Astrocyte of the cerebellum (primary cell): ENCODE data around the gene JAKMIP1.

ENCODE experiments used
- DNase-seq: peaks from one replicate; pipeline ENCODE4 v3.0.0-alpha.2; 2011; ENCODE audit warnings: low read depth
- H3K4me3 ChIP-seq: 2 replicates; pipeline ENCODE4 v1.5.1; 2011; ENCODE audit warnings: mild to moderate bottlenecking, low read depth, low read length, moderate library complexity
- in situ Hi-C: cut with HindIII; loops from 2 replicates; pipeline ENCODE4 v1.10.0; 2017; ENCODE audit warnings: low sequenced_read_pairs
- TF ChIP-seq, protein P1 (sequence below): IDR thresholded peaks from 2 replicates; pipeline ENCODE4 v1.5.1; 2012; ENCODE audit warnings: low read length, low read depth, moderate library complexity, mild to moderate bottlenecking; ENCODE audit errors: missing control alignments

The JAKMIP1 gene

DNA sequence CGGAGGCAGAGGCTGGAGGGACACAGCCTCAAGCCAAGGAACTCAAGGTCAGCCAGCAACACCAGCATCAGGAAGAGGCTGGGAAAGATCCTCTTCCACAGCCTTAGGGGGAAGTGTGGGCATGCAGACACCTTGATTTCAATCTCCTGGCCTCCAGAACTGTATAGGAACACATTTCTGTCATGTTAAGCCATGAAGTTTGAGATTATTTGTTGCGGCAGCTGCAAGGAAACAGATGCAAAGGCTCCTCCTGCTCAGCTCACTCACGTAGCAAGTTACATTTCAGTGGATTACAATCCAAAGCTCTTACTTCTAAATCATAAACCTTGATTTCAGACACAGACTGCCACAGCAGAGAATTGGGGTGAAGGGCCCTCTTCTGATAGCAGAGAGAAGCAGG, 113.5 kb downstream of the JAKMIP1 start:
- in situ Hi-C loops: no loop called here
- no peak overlapping the region for H3K4me3 ChIP-seq
- TF ChIP-seq, protein P1, sequence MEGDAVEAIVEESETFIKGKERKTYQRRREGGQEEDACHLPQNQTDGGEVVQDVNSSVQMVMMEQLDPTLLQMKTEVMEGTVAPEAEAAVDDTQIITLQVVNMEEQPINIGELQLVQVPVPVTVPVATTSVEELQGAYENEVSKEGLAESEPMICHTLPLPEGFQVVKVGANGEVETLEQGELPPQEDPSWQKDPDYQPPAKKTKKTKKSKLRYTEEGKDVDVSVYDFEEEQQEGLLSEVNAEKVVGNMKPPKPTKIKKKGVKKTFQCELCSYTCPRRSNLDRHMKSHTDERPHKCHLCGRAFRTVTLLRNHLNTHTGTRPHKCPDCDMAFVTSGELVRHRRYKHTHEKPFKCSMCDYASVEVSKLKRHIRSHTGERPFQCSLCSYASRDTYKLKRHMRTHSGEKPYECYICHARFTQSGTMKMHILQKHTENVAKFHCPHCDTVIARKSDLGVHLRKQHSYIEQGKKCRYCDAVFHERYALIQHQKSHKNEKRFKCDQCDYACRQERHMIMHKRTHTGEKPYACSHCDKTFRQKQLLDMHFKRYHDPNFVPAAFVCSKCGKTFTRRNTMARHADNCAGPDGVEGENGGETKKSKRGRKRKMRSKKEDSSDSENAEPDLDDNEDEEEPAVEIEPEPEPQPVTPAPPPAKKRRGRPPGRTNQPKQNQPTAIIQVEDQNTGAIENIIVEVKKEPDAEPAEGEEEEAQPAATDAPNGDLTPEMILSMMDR: no peak
- DNase-seq: no peak

DNA sequence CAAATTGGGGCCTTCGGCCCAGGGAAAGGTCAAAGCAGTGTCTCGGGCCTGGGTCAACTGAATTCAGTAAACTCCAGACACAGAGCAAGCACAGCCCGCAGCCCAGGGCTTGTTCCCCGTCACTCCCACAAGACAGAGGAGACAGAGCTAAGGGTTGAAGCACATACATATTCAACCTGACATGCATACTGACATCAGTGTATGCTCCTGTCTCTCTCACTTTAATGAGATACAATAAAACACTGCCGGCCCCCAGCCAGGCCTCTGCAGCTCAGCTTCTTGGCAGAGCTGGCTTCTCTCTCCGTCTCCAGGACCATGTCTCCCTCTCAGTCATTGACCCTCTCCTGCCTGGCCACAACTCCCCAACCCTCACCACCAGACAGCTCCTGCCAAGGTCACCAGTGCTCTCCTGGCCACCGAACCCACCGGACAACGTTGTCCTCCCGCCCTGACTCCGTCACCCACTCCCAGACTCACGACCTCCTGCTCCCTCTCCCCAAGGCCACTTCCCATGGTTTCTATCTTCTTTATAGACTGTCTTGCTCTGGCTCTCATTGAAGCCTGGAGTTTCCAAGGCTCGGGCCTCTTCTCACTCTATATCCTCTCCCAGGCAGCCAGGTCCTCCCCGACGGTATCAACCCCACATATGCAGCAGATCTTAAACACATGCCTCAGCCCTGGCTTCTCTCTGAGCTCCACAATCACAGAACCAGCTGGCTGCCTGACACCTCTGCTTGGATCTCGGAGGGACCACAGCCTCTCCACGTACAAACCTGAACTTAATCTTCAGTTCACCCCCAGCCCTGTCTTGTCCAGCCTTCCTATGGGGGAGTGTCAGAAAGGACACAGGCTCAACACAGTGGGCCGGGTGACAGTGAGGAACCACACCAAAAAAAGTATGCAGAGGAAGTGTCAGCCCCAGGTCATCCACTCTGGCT, 114.4 kb downstream of the JAKMIP1 start:
- no peak for DNase-seq
- H3K4me3 ChIP-seq: no peak overlapping the region
- TF ChIP-seq, protein P1: no peak
- in situ Hi-C loops: no loop called here

DNA sequence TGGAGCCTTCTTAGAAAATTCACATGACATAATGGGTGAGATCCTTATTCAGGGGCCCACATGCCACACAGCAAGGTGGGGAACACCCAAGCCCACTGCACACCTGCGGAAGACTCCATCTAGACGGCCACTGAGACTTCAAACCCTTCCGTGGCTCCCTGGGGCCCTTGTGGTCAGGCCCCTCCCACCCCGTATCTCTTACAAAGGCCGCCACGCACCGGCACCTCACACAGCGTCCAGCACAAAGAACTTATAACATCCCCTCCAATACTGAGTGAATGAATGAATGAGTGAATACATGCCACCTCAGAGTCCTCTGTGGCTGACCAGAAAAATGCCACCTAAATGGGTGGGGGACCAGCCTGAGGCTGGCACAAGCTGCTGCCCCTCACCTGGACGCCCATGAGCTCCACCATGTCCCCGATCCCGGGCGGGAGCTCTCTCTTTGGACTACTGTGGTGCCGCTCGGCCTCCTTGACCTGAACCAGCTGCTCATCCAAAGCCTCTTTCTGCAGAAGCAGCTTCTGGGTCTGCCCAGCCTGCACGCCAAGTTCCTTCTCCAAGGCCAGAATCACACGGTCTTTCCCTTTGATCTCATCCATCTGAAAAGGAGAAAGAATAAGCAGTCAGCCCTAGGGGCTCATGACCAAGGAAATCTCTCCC, 115.2 kb downstream of the JAKMIP1 start:
- in situ Hi-C loops: no loop called here
- TF ChIP-seq, protein P1: no peak
- no peak for DNase-seq
- H3K4me3 ChIP-seq: no peak overlapping the region

DNA sequence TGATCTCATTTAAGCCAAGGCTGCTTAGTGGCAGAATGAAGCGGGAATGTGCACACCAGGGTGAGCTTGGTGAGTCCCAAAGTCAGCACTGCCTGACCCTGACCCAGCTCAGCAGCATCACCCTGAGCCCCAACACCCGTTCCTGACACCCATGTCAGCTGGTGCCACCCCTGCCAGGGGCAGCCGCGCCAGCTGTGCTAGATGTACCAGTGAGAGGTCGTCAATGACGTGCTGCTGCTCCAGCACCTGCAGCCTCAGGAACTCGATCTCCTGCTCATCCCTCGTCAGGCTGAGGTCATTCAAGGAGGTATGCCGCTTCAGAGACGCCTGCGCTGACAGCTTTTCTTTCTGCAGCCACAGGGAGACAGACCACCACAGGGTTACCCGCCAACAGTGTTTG, 120.4 kb downstream of the JAKMIP1 start:
- in situ Hi-C loops: loop anchor here (5.0 kb wide), 1 partner anchor 73 kb away; no protein-coding TSS in a partner anchor
- no peak overlapping the region for H3K4me3 ChIP-seq
- no peak for DNase-seq
- TF ChIP-seq, protein P1: no peak

DNA sequence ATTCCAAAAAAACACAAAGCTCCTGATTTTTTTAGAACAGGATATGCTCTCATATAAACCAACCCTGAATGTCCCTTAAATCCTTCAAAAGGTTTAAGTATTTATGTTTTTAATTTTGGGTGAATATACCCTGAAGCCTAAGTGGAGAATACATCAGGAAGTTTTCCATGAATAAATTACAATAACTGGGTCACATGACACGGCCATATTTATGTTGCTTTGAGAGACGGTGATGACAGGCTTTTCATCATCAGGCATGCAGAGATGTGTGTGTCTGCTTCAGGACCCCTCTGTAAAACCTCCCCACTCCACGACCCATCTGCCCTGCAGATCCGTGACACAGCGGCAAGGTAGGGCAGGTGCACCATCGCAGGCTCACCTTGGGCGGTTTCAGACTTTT, 121.8 kb downstream of the JAKMIP1 start:
- no peak for DNase-seq
- TF ChIP-seq, protein P1: no peak
- H3K4me3 ChIP-seq: no peak overlapping the region
- in situ Hi-C loops: loop anchor here (5.0 kb wide), 1 partner anchor 71 kb away; no protein-coding TSS in a partner anchor

DNA sequence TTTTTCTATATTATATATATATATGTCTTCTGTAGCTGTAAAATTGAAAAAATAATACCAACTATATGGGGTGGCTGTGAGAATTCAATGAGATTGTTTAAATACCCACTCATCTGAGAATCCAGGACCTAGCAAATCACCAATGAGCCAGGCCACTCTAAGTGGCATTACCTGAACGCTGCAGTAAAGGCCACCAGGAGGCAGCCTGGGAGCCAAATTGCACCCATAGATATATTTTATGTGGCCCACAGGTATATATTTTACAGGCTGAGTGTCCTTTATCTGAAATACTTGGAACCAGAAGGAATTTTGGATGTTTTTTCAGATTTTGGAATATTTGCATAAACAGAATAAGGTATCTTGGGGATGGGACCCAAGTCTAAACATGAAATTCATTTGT, 124.0 kb downstream of the JAKMIP1 start:
- no peak for DNase-seq
- in situ Hi-C loops: loop anchor here (5.0 kb wide), 1 partner anchor 69 kb away; no protein-coding TSS in a partner anchor
- TF ChIP-seq, protein P1: no peak
- H3K4me3 ChIP-seq: no peak overlapping the region
